ENCODE results near the gene LIPA. TPM values are rescaled to one million over a fixed set of nuclear protein-coding genes. Genes with fewer than 3 reads are reported as not detected.
A peak's percentile ranks its signal among the peaks of the same experiment; 100 is the strongest.

Gene LIPA
- total and polyA plus RNA-seq, 9 of the 15 experiments (the other 6 are each of a cell fraction or from before 2014, with no cell fraction given), result 0.07 to 0.40 (median 0.15) TPM; not detected in 1

DNA sequence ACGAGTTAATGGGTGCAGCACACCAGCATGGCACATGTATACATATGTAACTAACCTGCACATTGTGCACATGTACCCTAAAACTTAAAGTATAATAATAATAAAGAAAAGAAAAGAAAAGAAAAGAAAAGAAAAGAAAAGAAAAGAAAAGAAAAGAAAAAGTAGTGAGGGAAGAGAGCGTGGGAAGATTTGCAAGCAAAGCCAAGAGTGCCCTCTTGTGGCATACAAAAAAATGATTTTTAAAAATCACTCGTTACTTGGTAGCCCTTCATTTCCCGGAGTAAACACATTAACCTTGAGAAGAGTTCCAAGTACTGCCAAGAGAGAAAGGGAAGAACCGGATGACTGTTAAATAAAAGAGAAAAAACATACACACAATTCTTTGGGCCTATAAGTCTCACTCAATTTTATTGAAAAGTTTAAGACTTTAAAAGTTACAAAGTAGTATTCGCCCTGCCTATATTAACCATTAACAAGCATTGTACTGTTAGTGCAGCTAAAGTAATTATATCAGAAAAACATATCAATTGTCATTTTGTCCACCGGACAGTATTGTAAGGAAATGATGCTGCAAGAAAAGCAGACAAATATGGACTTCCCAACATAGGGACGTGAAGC is 38.3 kb downstream of the LIPA start (continued):
- 0 out of 2 replicates have a peak, but pooled peaks have one; percentile 48 for TF ChIP-seq CC2D1A (IDR thresholded peaks at IDR 0.05)
- TF ChIP-seq ZFP1 (CRISPR knock-in tag; IDR thresholded peaks at IDR 0.05), result no peak
- no peak for TF ChIP-seq RUNX1 (IDR thresholded peaks at IDR 0.05; ENCODE audit: low read depth)
- TF ChIP-seq, protein P1, sequence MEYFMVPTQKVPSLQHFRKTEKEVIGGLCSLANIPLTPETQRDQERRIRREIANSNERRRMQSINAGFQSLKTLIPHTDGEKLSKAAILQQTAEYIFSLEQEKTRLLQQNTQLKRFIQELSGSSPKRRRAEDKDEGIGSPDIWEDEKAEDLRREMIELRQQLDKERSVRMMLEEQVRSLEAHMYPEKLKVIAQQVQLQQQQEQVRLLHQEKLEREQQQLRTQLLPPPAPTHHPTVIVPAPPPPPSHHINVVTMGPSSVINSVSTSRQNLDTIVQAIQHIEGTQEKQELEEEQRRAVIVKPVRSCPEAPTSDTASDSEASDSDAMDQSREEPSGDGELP (CRISPR knock-in tag; IDR thresholded peaks at IDR 0.05; ENCODE audit: borderline replicate concordance), result no peak
- TF ChIP-seq, protein P2, sequence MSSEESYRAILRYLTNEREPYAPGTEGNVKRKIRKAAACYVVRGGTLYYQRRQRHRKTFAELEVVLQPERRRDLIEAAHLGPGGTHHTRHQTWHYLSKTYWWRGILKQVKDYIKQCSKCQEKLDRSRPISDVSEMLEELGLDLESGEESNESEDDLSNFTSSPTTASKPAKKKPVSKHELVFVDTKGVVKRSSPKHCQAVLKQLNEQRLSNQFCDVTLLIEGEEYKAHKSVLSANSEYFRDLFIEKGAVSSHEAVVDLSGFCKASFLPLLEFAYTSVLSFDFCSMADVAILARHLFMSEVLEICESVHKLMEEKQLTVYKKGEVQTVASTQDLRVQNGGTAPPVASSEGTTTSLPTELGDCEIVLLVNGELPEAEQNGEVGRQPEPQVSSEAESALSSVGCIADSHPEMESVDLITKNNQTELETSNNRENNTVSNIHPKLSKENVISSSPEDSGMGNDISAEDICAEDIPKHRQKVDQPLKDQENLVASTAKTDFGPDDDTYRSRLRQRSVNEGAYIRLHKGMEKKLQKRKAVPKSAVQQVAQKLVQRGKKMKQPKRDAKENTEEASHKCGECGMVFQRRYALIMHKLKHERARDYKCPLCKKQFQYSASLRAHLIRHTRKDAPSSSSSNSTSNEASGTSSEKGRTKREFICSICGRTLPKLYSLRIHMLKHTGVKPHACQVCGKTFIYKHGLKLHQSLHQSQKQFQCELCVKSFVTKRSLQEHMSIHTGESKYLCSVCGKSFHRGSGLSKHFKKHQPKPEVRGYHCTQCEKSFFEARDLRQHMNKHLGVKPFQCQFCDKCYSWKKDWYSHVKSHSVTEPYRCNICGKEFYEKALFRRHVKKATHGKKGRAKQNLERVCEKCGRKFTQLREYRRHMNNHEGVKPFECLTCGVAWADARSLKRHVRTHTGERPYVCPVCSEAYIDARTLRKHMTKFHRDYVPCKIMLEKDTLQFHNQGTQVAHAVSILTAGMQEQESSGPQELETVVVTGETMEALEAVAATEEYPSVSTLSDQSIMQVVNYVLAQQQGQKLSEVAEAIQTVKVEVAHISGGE (CRISPR knock-in tag; IDR thresholded peaks at IDR 0.05), result no peak
- TF ChIP-seq RHOXF2B (CRISPR knock-in tag; conservative IDR thresholded peaks at IDR 0.05), result no peak
- no peak for TF ChIP-seq ZNF146 (CRISPR knock-in tag; IDR thresholded peaks at IDR 0.05; ENCODE audit: unreplicated experiment)
- no peak for TF ChIP-seq ZNF174 (CRISPR knock-in tag; IDR thresholded peaks at IDR 0.05)
- TF ChIP-seq, protein P3, sequence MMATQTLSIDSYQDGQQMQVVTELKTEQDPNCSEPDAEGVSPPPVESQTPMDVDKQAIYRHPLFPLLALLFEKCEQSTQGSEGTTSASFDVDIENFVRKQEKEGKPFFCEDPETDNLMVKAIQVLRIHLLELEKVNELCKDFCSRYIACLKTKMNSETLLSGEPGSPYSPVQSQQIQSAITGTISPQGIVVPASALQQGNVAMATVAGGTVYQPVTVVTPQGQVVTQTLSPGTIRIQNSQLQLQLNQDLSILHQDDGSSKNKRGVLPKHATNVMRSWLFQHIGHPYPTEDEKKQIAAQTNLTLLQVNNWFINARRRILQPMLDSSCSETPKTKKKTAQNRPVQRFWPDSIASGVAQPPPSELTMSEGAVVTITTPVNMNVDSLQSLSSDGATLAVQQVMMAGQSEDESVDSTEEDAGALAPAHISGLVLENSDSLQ (IDR thresholded peaks at IDR 0.05), result no peak
- TF ChIP-seq ZNF217 (CRISPR knock-in tag; IDR thresholded peaks at IDR 0.05), result no peak
- TF ChIP-seq, protein P4, sequence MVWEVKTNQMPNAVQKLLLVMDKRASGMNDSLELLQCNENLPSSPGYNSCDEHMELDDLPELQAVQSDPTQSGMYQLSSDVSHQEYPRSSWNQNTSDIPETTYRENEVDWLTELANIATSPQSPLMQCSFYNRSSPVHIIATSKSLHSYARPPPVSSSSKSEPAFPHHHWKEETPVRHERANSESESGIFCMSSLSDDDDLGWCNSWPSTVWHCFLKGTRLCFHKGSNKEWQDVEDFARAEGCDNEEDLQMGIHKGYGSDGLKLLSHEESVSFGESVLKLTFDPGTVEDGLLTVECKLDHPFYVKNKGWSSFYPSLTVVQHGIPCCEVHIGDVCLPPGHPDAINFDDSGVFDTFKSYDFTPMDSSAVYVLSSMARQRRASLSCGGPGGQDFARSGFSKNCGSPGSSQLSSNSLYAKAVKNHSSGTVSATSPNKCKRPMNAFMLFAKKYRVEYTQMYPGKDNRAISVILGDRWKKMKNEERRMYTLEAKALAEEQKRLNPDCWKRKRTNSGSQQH (CRISPR knock-in tag; IDR thresholded peaks at IDR 0.05), result no peak
- TF ChIP-seq, protein P5, sequence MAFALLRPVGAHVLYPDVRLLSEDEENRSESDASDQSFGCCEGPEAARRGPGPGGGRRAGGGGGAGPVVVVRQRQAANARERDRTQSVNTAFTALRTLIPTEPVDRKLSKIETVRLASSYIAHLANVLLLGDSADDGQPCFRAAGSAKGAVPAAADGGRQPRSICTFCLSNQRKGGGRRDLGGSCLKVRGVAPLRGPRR (CRISPR knock-in tag; IDR thresholded peaks at IDR 0.05), result no peak
- TF ChIP-seq NCOA1 (IDR thresholded peaks at IDR 0.05; ENCODE audit: low read depth), result no peak
- TF ChIP-seq KDM2B (CRISPR knock-in tag; IDR thresholded peaks at IDR 0.05), result no peak
- no peak for TF ChIP-seq BDP1 (IDR thresholded peaks at IDR 0.05; ENCODE audit: insufficient read depth, insufficient read length)
- TF ChIP-seq MAFK (IDR thresholded peaks at IDR 0.05; ENCODE audit: low read length), result no peak
- no peak for TF ChIP-seq ZKSCAN8 (CRISPR knock-in tag; IDR thresholded peaks at IDR 0.05)
- TF ChIP-seq, protein P6, sequence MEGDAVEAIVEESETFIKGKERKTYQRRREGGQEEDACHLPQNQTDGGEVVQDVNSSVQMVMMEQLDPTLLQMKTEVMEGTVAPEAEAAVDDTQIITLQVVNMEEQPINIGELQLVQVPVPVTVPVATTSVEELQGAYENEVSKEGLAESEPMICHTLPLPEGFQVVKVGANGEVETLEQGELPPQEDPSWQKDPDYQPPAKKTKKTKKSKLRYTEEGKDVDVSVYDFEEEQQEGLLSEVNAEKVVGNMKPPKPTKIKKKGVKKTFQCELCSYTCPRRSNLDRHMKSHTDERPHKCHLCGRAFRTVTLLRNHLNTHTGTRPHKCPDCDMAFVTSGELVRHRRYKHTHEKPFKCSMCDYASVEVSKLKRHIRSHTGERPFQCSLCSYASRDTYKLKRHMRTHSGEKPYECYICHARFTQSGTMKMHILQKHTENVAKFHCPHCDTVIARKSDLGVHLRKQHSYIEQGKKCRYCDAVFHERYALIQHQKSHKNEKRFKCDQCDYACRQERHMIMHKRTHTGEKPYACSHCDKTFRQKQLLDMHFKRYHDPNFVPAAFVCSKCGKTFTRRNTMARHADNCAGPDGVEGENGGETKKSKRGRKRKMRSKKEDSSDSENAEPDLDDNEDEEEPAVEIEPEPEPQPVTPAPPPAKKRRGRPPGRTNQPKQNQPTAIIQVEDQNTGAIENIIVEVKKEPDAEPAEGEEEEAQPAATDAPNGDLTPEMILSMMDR (IDR thresholded peaks at IDR 0.05 in 2 of 3, conservative IDR thresholded peaks at IDR 0.05 in 1 of 3; ENCODE audit: insufficient read depth in 2 of 3, low read depth in 1 of 3, low read length in 3 of 3), result peak; percentile 26 to 61 (median 27); a peak in 3 of 6 replicates
- TF ChIP-seq ARID2 (IDR thresholded peaks at IDR 0.05), result 0 out of 2 replicates have a peak, but pooled peaks have one; percentile 49
- no peak for TF ChIP-seq PURB (CRISPR knock-in tag; IDR thresholded peaks at IDR 0.05; ENCODE audit: low read depth)

Measured in K562 (cell line).